Keratinocyte (primary cell): ENCODE results near the gene EMILIN1. TPM values are rescaled to one million over a fixed set of nuclear protein-coding genes. Genes with fewer than 3 reads are reported as not detected.

Source experiments
- DNase-seq: peaks from one replicate; pipeline ENCODE4 v3.0.0-alpha.2; 2011; ENCODE audit warnings: low read depth, missing footprints, low spot score
- FAIRE-seq: peaks from 2 replicates; lab custom pipeline; 2011; peaks lifted over from hg19 to GRCh38; lab: Jason Lieb, UNC
- H2AFZ ChIP-seq: 2 replicates; pipeline ENCODE4 v1.6.0; 2012; ENCODE audit warnings: low read length, control low read depth, inconsistent platforms; ENCODE audit not compliant: control insufficient read depth
- H3K27ac ChIP-seq: 2 replicates; pipeline ENCODE4 v1.5.1; 2011; ENCODE audit warnings: low read length; ENCODE audit not compliant: control insufficient read depth, insufficient read depth
- H3K27me3 ChIP-seq: 3 replicates; pipeline ENCODE4 v1.6.0; 2011; ENCODE audit warnings: low read length; ENCODE audit not compliant: control insufficient read depth, insufficient read depth; ENCODE audit errors: extremely low read depth
- H3K36me3 ChIP-seq, 2 experiments: 2 replicates in 1 of 2; 3 replicates in 1 of 2; pipeline ENCODE4 v1.5.1; 2011; ENCODE audit warnings: low read length in 2 of 2, mild to moderate bottlenecking in 1 of 2; ENCODE audit not compliant: control insufficient read depth in 2 of 2, insufficient read depth in 2 of 2; ENCODE audit errors: extremely low read depth in 1 of 2
- H3K4me1 ChIP-seq: 3 replicates; pipeline ENCODE4 v1.5.1; 2011; ENCODE audit warnings: low read length; ENCODE audit not compliant: control insufficient read depth, insufficient read depth; ENCODE audit errors: extremely low read depth
- H3K4me2 ChIP-seq: 3 replicates; pipeline ENCODE4 v1.6.0; 2011; ENCODE audit warnings: low read depth, low read length; ENCODE audit not compliant: control insufficient read depth, insufficient read depth; ENCODE audit errors: extremely low read depth
- H3K4me3 ChIP-seq, 3 experiments: fragments of 200-600 bp in 1 of 3; sonication (generic) in 1 of 3; 2 replicates in 2 of 3; 3 replicates in 1 of 3; pipeline ENCODE4 v1.5.1; 2011 to 2016; ENCODE audit warnings: low read length in 3 of 3, mild to moderate bottlenecking in 3 of 3, control low read depth in 2 of 3, inconsistent platforms in 1 of 3, low read depth in 1 of 3, mixed read lengths in 1 of 3, mixed run types in 1 of 3, moderate library complexity in 1 of 3; ENCODE audit not compliant: control insufficient read depth in 2 of 3, insufficient read depth in 2 of 3; ENCODE audit errors: extremely low read depth in 1 of 3
- H3K79me2 ChIP-seq: 2 replicates; pipeline ENCODE4 v1.6.0; 2012; ENCODE audit warnings: low read length; ENCODE audit not compliant: control insufficient read depth, insufficient read depth
- H3K9ac ChIP-seq: 3 replicates; pipeline ENCODE4 v1.6.0; 2011; ENCODE audit warnings: low read length; ENCODE audit not compliant: control insufficient read depth, insufficient read depth; ENCODE audit errors: extremely low read depth
- H3K9me1 ChIP-seq: 3 replicates; pipeline ENCODE4 v1.6.0; 2011; ENCODE audit warnings: low read length; ENCODE audit not compliant: control insufficient read depth, insufficient read depth; ENCODE audit errors: extremely low read depth
- H3K9me3 ChIP-seq: 2 replicates; pipeline ENCODE4 v1.5.1; 2012; ENCODE audit warnings: low read depth, low read length; ENCODE audit not compliant: control insufficient read depth
- H4K20me1 ChIP-seq: 3 replicates; pipeline ENCODE4 v1.6.0; 2011; ENCODE audit warnings: low read length; ENCODE audit not compliant: control insufficient read depth, insufficient read depth; ENCODE audit errors: extremely low read depth
- CTCF ChIP-seq, 3 experiments: IDR thresholded peaks in 1 of 3; conservative IDR thresholded peaks in 1 of 3; optimal IDR thresholded peaks in 1 of 3; 2 replicates in 2 of 3; 3 replicates in 1 of 3; pipeline versions ENCODE3 to v1.5.1; 2011; ENCODE audit warnings: low read length in 3 of 3, mild to moderate bottlenecking in 3 of 3, moderate library complexity in 2 of 3, control low read depth in 1 of 3, inconsistent platforms in 1 of 3; ENCODE audit not compliant: insufficient read depth in 2 of 3; ENCODE audit errors: extremely low read depth in 1 of 3
- EZH2 ChIP-seq: IDR thresholded peaks from one replicate; pipeline ENCODE4 v1.6.1; 2012; ENCODE audit warnings: inconsistent platforms, mild to moderate bottlenecking, low read length, moderate library complexity
- dilution Hi-C: fragments of 300-500 bp; cut with MboI; formaldehyde crosslinking; loops from one replicate; pipeline ENCODE4 v1.7.0; 2020; ENCODE audit warnings: low sequenced_read_pairs; ENCODE audit not compliant: extremely low pct_ligation_motif_present
- polyA plus RNA-seq, 5 experiments: library from polyadenylated mRNA; depleted of rRNA in 3 of 5; stranded (reverse) in 3 of 5; stranded (forward) in 1 of 5; unstranded in 1 of 5; fragments of >200 nt; gene quantifications; 1 replicate in 1 of 5; 2 replicates in 3 of 5; 3 replicates in 1 of 5; pipeline versions ENCODE4 v1.2.1 to v1.2.3, GENCODE V29; 2011 to 2012; ENCODE audit warnings: missing spikeins in 2 of 5, low read depth in 1 of 5, low replicate concordance in 1 of 5

The EMILIN1 gene
- polyA plus RNA-seq, 1 donor (not counting 4 experiments of a cell fraction or from before 2014, with no cell fraction given), result 0.03 TPM

- Histone ChIP-seq H4K20me1 (no peaks in the 10 kb centered on the region), H3K9ac (no peak overlapping the region), H3K4me1 (no peaks in the 10 kb centered on the region), H3K9me1 (no peaks in the 10 kb centered on the region), H3K79me2 (no peaks in the 10 kb centered on the region), H3K4me3 (no peak overlapping the region), H3K27me3 (no peaks in the 10 kb centered on the region), H3K36me3 (peaks cover 16 to 24% of the 10 kb centered on the region in 2 experiments), H3K27ac (no peak overlapping the region), H3K4me2 (no peak overlapping the region), H3K9me3 (no peaks in the 10 kb centered on the region), H2AFZ (no peak overlapping the region)
- FAIRE-seq (no peak), DNase-seq (no peak)
- dilution Hi-C loops, result no loop called here
- TF ChIP-seq EZH2 (no peak), CTCF (optimal IDR thresholded peaks at IDR 0.05 in 1 of 3, IDR thresholded peaks at IDR 0.05 in 1 of 3, conservative IDR thresholded peaks at IDR 0.05 in 1 of 3; ENCODE audit: extremely low read depth in 1 of 3, insufficient read depth in 2 of 3, low read length in 3 of 3) (no peak)
These were observed 20.2 kb upstream of the EMILIN1 start for GRCh38 chr2:27058210-27058609.

GRCh38 chr2:27059141-27059820 is 19.1 kb upstream of the EMILIN1 start:
- FAIRE-seq, result no peak
- Histone ChIP-seq H3K9ac (no peak overlapping the region), H3K27ac (no peak overlapping the region), H2AFZ (no peak overlapping the region), H3K79me2 (no peaks in the 10 kb centered on the region), H3K4me3 (no peak overlapping the region), H4K20me1 (no peaks in the 10 kb centered on the region), H3K27me3 (no peaks in the 10 kb centered on the region), H3K9me3 (no peaks in the 10 kb centered on the region), H3K9me1 (no peaks in the 10 kb centered on the region), H3K4me2 (no peak overlapping the region), H3K4me1 (no peaks in the 10 kb centered on the region), H3K36me3 (peaks cover 16 to 19% of the 10 kb centered on the region in 2 experiments)
- TF ChIP-seq CTCF (optimal IDR thresholded peaks at IDR 0.05 in 1 of 3, IDR thresholded peaks at IDR 0.05 in 1 of 3, conservative IDR thresholded peaks at IDR 0.05 in 1 of 3; ENCODE audit: extremely low read depth in 1 of 3, insufficient read depth in 2 of 3, low read length in 3 of 3) (no peak), EZH2 (no peak)
- dilution Hi-C loops, result no loop called here
- DNase-seq, result no peak
